Erythroblast (primary cell): Measurements from ENCODE around the gene ALKAL2.

Experiments
- GATA1 ChIP-seq: IDR thresholded peaks from 2 replicates; pipeline ENCODE4 v1.6.1; 2011; ENCODE audit warnings: low read depth, mild to moderate bottlenecking, control low read depth, low read length, moderate library complexity
- POLR2A ChIP-seq: IDR thresholded peaks from 2 replicates; pipeline ENCODE4 v1.6.1; 2011; ENCODE audit warnings: mild to moderate bottlenecking, low read length

DNA sequence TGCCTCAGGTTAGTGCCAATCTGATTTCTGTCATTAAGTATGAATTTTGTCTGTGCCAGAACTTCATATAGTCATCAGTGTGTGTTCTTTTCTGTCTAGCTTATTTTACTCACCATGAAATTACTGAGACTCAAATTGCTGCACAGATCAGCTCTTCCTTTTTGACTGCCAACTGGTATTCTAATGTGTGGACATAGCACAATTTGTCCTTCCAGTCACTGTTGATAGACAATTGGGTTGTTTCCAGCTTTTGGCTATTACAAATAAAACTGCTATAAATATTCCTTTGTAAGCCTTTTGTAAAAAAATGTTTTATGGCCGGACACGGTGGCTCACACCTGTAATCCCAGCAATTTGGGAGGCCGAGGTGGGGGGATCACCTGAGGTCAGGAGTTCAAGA is 31.8 kb downstream of the ALKAL2 start:
- no peak for TF ChIP-seq POLR2A
- no peak for TF ChIP-seq GATA1
